MM.1S (cell line): ENCODE results near the gene PSG11.
"Not testable (repeated sequence)": the region's sequence is repeated elsewhere in the genome, so short reads cannot be mapped to it uniquely, and the experiment has no call there.

ENCODE experiments used
- CTCF ChIP-seq: fragments of 300-600 bp; sonication (generic); IDR thresholded peaks from 2 replicates; pipeline ENCODE4 v1.5.1; 2016; ENCODE audit warnings: antibody characterized with exemption, low read length, mixed read lengths
- EZH2 ChIP-seq: fragments of 300-600 bp; sonication (generic); optimal IDR thresholded peaks from 2 replicates; pipeline ENCODE3; 2017; ENCODE audit warnings: low read depth, mild to moderate bottlenecking, antibody characterized with exemption, low read length, mixed read lengths

- not testable (repeated sequence) for TF ChIP-seq CTCF, EZH2
Measured at GRCh38 chr19:42989186-42989585, 37.1 kb downstream of the PSG11 start.
